ENCODE measurements around the gene DHX16. TPM values are rescaled to one million over a fixed set of nuclear protein-coding genes. Genes with fewer than 3 reads are reported as not detected.

DHX16 gene
- polyA plus RNA-seq, 4 donors: 35.9 to 44.1 (median 40.8) TPM

DNA sequence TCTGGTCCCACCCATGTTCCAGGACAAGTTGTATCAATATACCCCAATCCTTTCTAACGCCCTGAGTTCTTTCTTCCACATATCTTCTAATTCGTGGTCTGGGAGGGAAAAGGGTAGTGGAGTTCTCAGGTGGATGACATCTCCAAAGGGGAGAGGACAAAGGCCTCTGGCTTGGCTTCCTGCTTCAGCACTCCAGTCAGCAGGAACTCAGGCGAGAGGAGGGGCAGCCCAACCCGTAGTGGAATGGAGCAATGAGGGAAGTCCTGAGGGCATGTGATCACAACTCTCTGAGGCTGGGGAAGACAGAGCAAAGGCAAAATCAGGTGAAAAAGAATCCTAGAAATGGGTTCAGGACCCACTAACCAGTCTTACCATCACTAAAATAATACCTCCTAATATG, 27.5 kb upstream of the DHX16 start:
- DNase-seq (ENCODE audit: low read depth in 4 of 4, low spot score in 3 of 4): no peak

DNA sequence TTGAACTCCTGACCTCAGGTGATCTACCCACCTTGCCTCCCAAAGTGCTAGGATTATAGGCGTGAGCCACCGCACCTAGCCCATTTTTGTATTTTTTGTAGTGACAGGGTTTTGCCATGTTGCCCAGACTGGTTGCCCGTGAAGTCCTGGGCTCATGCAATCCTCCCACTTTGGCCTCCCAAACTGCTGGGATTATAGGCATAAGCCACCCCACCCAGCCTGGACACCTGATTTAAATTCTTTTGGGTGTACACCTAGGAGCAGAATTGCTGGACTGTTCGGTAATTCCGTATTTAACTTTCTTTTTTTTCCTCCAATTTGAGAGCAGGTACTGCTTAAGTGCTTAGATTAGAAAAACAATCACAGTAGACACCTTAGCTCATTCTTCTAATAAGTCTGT, 23.6 kb upstream of the DHX16 start:
- no peak for DNase-seq (ENCODE audit: low read depth in 4 of 4, low spot score in 3 of 4)

DNA sequence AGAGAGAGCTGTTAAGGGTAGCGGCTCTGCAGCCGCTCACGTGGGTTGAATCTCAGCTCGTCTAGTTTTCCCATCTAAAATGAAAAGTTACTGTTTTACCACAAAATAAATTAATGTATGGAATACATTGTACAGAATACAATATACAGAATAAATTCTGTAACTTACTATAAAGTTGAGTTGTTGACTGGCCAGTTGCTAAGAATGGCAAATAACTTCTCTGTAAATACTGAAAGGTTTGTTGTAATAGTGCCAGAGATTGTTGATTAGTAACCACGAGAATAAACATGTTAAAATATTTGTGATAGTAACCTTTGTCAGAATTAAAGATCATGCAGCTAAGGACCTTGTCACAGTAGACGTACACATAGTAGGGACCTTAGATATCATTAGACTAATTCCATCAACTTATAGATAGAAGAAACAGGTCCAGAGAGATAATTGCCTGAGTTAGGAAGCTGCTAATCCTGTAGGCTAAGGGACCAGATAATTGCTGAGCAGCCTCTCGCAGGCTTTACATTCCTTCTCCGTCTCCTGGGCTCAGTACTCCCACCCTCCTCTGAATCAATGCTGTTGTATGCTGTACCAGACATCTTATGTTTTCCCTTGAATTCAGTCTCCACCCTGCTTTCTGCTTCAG, 18.5 kb upstream of the DHX16 start:
- DNase-seq (ENCODE audit: low read depth in 4 of 4, low spot score in 3 of 4): no peak

DNA sequence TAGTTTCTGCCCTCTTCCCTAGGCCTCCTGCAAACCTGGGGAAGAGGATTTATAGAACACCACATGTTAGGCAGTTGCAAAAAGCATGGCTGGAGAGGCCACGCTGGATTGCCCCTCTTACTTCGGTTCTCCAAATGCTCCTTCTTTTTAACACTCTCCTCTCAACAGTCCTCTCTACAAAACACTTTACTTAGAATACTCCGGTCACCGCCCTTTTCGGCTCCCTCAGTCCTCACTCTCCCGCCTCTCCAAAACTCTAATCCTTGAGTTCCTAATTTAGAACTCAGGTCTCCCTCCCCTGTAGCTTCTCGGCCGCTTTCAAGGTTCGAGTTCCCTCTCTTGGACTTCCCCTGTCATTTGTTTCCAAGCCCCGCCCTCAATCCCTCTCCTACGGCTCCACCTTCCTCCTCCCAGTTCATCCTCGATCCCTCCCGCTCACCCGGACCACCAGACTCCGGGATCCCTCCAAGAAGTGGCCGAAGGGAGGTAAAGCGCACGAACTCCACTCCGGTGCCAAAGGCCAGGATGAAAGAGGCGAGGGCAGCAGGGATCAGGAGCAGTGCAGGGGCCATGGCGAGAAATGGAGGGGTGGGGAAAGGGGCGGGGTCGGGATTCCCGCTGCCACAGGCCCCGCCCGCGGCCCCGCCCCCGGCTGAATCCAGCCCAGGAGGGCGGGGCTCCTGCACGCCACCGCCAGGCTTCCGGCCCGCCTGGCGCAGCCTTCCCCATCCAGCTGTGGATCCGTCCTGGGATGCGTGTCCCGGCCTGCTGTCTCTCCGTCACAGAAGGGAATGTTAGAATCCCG, 17.8 kb upstream of the DHX16 start, which contains the start of gene NRM:
Gene NRM (minus strand): TSS at position 582 of the 805 bp plus-strand sequence. CDS start 10 bp downstream, at position 572.
- DNase-seq (ENCODE audit: low read depth in 4 of 4, low spot score in 3 of 4): peak in 3 of 4 donors; percentile 78 to 85 (median 82)

DNA sequence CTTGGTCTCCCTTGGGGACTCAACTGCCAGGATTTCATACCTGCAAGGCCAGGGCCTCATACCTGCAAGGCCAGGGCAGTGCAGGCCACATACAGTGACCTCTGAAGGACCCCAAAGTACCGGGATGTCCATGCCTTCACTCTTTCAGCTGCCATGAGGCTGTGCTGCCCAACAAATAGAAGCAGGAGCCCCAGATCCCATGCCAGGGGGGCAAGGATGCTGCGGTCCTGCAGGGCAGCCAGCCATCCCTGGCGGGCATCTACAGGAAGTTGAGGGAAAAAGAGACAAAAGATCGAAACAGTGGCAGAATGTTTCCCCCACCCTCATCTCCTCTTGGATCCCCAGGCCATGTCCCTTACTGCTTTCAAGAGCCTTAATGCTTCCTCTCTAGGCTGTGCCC, 17.2 kb upstream of the DHX16 start:
- DNase-seq (ENCODE audit: low read depth in 4 of 4, low spot score in 3 of 4): no peak

DNA sequence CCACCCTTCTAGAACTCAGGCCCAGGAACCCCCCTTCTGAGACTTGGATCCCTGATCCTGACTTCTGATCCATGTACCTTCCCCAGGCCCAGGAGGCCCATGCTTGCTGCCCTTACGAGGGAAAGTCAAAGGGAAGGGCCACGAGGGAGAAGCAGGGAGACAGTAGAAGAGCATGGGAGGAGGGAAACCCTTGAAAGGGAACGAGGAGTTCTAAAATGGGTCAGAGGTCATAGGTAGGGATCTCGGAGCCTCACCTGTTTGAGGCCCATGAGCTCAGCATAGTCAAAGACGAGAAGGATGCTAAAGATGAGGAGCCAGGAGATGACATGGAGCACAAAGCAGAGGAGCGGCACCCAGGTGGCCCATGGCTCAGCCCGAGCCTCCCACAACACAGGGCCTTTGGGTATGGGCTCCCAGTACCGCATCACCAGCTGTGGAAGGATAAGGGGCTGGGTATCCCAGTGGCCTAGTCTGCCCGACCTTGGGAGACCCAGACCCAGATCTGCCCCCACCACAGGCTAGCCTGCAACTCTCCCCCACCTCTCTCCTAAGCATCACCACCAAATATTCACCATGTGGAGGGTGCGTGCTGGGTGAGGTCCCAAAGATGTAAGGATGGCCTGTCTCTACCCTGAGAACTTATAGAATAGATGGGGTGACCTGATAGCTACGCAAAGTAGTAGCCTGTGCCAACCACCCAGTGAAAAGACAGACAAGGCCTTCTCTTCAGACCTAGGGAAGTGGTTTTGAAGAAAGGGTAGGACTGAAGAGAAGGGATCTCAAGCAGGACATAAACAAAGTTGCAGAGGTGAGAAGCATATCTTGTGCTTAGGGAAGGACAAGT, 16.4 kb upstream of the DHX16 start:
- DNase-seq (ENCODE audit: low read depth in 4 of 4, low spot score in 3 of 4): no peak

DNA sequence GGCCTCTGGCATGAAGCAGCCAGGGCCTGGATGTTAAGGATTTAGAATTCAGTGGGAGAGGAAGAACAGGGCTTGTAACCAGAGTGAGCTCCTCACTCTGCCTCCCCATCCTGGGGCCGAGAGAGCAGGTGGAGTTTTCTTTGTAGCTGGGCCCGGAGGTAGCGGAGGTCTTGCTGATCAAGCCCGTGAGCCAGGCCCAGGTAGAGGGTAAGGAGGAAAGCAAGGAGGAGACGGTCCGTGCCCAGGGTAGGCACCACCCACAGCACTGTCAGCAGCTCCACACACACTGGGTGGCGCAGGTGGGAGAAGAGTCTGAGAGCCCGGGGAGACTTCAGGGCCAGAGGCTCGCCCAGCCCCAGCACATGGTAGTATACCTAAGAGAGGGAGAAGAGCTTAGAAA, 15.8 kb upstream of the DHX16 start:
- DNase-seq (ENCODE audit: low read depth in 4 of 4, low spot score in 3 of 4): no peak

DNA sequence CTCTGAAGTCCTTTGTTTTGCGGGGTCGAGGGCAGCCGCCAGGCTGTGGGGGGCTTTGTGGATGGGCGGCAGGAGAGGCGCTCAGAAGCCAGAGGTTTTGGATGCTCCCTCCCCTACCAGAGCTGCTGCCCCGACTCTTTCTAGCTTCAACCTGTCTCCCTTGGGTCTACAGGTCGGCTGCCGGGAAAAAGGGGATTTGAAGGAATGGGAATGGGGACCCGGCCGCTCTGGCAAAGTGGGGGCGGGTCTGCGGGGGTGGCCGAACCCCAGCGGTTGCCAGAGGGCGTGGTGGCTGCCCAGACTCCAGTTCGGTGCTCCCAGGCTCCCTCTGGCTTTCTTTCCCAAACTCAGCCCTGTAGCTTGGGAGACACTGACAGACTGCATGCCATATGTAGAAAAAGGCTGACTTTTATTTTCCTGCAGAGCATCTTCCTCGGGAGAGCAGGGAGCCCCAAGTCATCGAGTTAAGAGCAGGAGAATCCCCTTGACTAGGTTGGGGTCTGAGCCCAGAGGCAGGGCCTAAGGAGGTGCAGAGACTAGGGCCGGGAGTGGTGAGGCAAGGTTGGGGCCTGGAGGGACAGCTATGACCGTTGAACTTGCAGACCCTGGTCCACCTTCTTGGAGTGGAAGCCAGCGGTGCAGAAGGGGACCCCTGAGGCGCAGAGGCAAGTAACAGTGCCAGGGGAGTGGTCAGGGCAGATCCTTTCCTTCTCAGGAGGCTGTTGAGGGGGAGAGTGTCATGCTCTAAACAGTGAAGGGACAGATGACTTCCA, 15.0 kb upstream of the DHX16 start:
- DNase-seq (ENCODE audit: low read depth in 4 of 4, low spot score in 3 of 4): no peak

DNA sequence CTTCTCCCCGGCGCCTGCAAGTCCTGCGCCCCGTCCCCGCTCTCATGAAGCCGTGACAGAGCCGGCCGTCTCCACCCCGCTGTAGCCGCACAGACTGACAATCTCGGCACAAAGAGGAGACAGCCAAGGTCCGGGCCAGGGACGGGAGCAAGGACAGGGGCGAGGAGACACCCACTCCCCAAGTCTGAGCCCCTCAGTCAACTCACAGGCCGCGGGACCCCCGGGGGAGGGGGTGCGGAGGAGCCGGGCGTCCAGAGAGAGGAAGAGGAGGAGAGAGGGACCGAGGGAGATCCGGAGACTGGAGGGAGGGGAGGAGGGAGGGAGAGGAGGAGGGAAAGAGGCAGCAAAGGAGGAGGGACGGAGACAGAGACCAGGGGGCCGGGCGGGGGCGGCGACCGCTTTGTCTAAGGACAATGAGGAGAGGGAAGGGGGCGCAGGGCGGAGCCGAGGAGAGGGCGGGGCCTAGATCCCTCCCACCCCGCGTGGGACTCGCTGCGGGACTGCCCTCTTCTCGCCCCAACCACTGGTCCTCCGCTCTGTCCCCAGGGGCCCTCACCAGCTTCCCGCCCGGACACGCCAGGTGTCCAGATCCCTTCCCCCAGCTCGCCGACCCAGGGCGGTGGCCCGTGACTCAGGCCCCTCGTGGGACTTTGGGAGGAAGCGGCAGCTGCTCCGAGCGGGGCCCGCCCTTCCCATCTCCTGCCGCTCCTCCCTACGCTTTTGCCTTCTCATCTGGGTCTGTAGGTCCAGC, 14.3 kb upstream of the DHX16 start:
- peak; percentile 72 to 81 (median 80) for DNase-seq (ENCODE audit: low read depth in 4 of 4, low spot score in 3 of 4)

DNA sequence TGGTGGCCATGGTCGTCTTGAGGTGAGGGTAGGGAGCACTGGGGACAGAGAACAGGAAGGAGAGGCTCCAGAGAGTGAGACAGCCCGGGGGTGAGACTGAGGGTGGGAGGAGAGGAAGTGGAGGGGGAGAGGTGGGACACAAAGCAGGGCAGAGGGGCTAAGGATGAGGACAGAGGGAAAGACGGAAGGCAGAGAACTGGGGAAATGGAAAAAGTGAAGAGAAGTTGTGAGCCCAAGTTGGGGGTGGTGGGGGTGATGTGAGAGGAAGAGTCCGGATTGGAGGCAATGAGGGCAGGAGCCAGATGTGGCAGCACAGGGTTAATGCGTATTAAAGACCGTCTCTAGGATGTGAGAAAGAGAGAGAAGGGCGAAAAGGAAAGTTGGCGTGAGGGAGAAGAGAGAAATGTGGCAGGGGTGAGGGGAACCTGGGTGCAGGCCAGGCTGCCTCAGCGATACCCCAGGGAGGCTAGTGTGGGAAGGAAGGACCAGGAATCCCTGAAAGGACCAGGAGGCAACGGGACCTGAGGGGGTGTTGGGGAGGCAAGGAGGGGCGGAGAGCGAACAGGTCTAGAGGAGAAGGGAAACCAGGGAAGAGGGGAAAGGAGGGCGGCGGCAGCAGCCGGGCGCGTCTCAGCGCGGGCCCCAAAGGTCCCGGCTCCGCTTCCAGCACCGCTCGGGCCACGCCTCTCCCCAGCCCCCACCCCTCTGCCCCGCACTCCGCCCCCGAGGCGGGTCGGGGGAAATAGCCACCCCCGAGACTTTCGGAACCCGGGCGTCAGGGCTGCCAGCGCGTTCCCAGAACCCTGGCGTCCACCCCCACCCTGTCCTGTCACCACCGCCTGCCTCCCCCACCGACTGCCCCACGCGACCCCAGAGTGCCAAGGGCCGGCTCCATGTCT, 13.5 kb upstream of the DHX16 start, which contains the start of gene PPP1R18:
Gene PPP1R18 (minus strand): TSS at position 637 of the 899 bp plus-strand sequence. CDS start 627 bp downstream, at position 10.
- no peak for DNase-seq (ENCODE audit: low read depth in 4 of 4, low spot score in 3 of 4)

DNA sequence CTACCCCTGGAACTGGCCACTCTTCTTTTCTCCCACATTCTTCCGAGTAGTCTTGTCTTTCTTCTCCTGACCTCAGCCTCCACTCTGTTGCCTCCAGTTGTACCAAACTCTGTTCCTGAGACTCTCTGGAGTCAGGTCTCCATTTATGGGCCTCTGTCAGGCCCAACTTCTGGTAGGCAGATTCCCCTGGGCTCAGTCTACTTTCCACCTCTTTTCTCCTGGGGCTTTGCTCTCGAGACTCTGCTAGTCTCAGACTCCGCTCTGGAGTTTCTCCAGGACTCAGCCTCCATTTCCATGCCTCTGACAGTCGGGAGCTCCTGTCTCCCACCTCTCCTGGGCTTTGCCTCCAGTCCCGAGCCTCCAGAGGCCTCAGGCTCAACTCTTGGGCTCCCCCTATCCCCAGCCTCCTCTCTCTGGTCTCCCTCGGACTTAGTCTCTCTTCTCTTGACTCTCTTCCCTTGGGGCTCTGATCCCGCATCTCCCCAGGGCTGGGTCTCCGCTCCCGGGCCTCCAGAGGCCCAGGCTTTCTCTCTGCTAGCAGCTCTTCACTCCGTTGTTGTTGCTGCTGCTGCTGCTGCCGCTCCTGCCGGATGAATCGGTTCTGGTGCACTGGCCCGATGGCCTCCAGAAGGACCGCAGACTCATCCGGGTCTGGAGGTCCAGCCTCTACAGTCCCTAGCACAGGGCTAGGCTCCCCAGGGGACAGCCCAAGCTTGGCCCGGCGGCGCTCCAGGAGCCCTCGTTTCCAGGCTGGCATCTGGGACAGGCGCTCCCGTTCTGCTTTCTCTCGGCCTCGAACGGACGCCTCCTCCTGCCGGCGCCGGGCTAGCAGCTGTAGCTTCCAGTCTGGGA, 12.6 kb upstream of the DHX16 start:
- no peak for DNase-seq (ENCODE audit: low read depth in 4 of 4, low spot score in 3 of 4)

DNA sequence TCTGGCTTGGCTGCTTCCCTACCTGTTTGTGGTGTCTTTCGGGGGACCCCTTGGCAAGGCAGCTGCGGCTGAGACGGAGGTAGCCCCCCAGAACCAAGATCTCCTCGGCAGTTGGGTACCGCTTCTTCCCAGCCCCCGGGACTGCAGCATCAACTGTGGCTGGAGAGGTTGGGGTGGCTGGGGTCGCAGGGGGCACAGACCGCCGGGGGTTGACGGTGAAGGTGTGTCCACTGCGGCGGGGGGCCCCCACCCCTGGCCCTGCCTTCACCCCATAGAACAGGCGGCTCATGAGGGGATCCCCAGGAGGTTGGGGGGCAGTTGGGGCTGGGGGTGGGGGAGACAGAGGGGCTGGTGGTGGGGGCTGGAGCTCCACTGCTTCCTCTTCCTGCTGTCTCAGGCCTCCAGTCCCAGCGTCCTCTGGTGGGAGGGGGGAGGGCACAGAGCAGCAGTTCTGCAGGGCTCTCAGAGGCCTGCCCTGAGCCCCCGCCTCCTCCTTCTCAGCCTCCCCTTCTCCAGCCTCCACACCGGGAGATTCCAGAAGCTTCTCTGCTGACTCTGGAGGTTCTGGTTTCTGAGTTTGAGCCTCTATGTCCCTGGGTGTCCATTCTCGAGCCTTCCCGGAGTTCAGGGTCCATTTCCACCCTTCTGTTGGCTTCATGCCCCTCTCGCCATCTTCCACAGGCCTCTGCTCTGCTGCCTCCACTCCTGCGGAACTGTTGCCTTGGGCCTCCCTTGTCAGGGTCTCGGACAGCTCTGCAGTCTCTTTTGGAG, 11.8 kb upstream of the DHX16 start:
- DNase-seq (ENCODE audit: low read depth in 4 of 4, low spot score in 3 of 4): no peak

DNA sequence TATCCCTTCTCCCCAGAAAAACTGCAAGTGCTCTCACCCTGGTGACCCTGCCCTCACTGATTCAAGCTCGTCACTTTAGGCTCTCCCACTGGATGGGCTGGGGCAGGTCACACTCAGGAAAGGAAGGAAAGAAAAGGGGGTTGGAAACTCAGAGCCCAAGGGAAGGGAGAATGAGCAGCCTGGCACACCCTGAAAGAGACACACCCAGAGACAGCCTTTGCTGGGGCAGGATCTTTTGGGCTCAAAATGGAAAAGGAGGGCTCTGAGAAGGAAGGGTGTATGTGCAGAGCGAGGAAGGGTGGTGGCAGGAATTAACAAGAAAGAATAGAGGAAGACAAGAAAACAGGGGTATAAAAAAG, 11.2 kb upstream of the DHX16 start:
- DNase-seq (ENCODE audit: low read depth in 4 of 4, low spot score in 3 of 4): no peak

DNA sequence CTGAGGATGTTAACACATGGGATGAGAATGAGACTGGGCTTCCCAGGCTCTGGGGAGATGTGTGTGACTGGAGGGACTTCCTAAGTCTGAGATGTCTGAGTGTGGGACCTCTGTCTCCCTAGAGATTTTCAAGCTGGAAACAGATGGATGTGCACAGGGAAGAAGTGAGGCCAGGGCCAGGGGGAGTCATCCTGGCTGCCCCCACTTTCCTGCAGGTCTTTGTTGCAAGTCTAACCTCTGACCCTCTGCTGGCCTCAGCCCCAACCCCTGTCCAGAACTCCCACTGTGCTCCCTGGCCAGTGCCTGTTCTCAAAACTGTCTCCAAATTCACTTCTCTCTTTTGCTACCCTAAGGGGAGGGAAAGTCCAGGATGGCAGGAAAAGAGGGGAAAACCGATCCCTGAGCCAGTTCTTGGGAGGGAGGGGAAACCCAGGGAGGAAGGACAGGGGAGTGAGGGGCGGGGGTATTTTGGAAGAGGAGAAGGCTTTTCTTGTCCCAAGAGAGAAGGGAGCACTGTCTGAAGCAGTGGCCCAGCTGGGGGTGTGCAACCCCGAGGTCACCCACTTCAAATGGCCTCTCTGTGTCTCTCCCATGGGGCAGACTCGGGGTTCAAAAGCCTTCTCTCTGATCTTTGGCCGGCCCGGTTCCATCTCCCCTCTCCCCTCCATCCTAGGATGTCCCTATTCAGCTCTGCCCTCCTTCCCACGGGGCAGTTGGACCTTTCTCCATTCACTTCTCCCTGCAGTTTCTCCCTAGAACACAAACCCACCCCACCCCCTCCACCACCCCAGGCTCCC, 10.6 kb upstream of the DHX16 start:
- no peak for DNase-seq (ENCODE audit: low read depth in 4 of 4, low spot score in 3 of 4)

DNA sequence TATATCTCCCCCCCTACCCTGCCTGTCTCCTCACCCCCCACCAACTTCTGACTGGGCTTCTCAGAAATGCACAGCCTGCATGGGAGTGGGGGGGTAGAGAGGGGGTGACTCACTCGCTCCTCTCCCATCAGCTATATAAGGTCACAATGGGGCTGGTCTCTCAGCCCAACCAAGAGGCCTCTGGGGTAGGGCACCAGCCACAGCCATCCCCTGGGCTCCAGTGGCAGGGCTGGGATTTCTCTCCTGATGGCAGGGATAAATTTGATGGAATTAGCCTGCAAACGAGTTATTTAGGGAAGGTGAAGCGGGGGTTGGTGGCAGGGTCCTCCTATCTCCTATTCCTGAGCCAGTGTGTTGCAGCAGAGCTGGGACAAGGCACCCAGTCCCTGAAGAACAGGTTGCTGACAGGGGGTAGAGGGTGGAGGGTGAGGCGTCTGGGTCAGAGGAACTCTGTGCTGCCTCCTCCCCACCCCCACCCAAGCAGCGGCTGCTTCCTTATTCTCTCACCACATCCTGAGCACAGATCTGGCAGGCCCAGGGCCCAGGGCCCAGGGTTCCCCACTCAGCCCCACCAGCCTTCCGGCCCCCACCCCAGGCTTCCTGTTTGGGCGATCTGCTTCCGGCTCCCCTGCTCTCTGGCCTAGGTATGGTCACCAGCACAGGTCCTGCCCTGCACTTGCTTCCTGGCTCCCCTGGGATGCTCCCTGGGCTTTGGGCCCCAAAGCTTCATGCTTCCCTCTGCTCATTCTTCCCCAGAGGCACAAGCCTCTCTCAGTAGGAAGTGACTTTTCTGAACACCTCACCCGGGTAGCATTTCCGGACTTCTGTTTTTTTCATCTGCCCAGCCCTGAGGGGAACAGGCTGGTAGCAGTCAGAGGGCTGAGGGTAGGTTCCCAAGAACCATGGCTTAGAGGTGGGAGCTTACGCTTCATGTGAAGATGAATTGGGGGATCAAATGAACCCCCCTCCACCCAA, 9.6 kb upstream of the DHX16 start:
- DNase-seq (ENCODE audit: low read depth in 4 of 4, low spot score in 3 of 4): no peak
